Thymus (tissue), 11 donors: Measurements from ENCODE around the gene CCAR1. TPM values are rescaled to one million over a fixed set of nuclear protein-coding genes. Genes with fewer than 3 reads are reported as not detected.
"Not testable (repeated sequence)": the region's sequence is repeated elsewhere in the genome, so short reads cannot be mapped to it uniquely, and the experiment has no call there.

Experiments used
- DNase-seq, 9 donors: peaks; one replicate each; pipeline ENCODE4 v3.0.0-alpha.2; 2013; ENCODE audit warnings: low spot score in 9 of 9, low read depth in 6 of 9, missing footprints in 1 of 9
- H3K27ac ChIP-seq, 2 donors: one replicate each; pipeline ENCODE4 v1.5.1; 2013; ENCODE audit warnings: control low read depth in 1 of 2, low read depth in 1 of 2, low read length in 1 of 2, mild to moderate bottlenecking in 1 of 2, moderate library complexity in 1 of 2
- H3K27me3 ChIP-seq, 2 donors: one replicate each; pipeline ENCODE4 v1.5.1; 2013; ENCODE audit warnings: low read length in 1 of 2; ENCODE audit not compliant: control insufficient read depth in 2 of 2, insufficient read depth in 1 of 2
- H3K36me3 ChIP-seq, 2 donors: one replicate each; pipeline ENCODE4 v1.5.1; 2013; ENCODE audit warnings: low read length in 1 of 2, mild to moderate bottlenecking in 1 of 2, moderate library complexity in 1 of 2; ENCODE audit not compliant: control insufficient read depth in 2 of 2, insufficient read depth in 2 of 2
- H3K4me1 ChIP-seq, 2 donors: one replicate each; pipeline ENCODE4 v1.5.1; 2013; ENCODE audit warnings: low read length in 2 of 2; ENCODE audit not compliant: control insufficient read depth in 2 of 2, insufficient read depth in 2 of 2
- H3K4me3 ChIP-seq, 2 donors: one replicate each; pipeline ENCODE4 v1.5.1; 2013; ENCODE audit warnings: low read length in 2 of 2, control low read depth in 1 of 2, mild to moderate bottlenecking in 1 of 2
- H3K9me3 ChIP-seq, 2 donors: one replicate each; pipeline ENCODE4 v1.5.1; 2013; ENCODE audit warnings: low read length in 1 of 2, mild to moderate bottlenecking in 1 of 2; ENCODE audit not compliant: control insufficient read depth in 2 of 2, insufficient read depth in 1 of 2
- WGBS: extraction: QIAGEN DNeasy Blood & Tissue Kit; methylation state at CpG from one replicate; pipeline ENCODE4 v1.1.7; 2013; 5-methylcytosine and 5-hydroxymethylcytosine counted together
- polyA plus RNA-seq: library from polyadenylated mRNA; stranded (reverse); fragments of 200-250 nt; gene quantifications from one replicate; pipeline ENCODE4 v1.2.3, GENCODE V29; 2013
- total RNA-seq: library from RNA; stranded (reverse); fragments of 120-200 nt; gene quantifications from one replicate; pipeline ENCODE4 v1.2.4, GENCODE V29; 2013
- donor health status: healthy.

CCAR1 gene
- total and polyA plus RNA-seq, 2 donors: 68.7 to 118 TPM

DNA sequence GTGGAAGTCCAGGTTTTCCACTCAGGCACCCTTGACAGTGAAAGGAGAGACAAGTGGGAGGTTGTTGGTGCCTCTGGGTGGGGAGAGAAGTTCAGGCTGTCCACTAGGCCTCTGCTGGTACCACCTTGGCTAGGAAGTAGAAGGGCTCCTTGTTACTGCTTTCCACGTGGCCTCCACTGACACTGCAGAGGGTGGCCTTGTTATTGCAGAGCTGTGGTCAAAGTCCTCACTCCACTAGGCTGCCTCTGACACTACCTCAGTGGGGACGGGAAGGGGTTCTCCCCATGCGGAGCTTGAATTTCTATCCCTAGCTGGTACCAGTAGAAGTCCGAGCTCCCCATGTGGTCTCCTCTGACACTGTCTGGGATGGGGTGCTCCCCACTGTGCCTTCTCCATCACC, 91.4 kb downstream of the CCAR1 start:
- WGBS: 91% methylated on average over 4 of the region's 4 CpGs
- DNase-seq: no peak
- H3K27me3 ChIP-seq: no peaks in the 10 kb centered on the region

DNA sequence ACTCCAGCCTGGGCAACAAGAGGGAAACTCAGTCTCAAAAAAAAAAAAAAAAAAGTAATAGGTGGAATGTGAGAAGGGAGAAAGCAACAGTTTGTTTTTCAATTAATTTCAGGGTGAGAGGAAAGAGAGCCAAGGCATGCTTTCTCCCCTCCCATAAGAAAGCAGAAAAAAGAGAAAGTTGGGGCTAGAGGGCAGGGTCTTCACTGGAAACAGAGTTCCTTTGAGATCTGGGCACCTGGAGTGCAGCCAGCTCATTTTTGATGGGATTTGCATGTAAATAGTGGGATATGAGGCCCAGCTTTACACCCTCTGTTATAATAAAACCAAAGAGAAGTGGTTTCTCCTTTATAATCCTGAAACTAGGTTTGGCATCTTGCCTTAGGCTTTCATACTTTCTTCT, 92.5 kb downstream of the CCAR1 start:
- Histone ChIP-seq H3K36me3 (no peaks in the 10 kb centered on the region), H3K4me1 (no peaks in the 10 kb centered on the region), H3K27ac (no peak overlapping the region), H3K9me3 (no peaks in the 10 kb centered on the region), H3K4me3 (no peak overlapping the region), H3K27me3 (no peaks in the 10 kb centered on the region)
- DNase-seq: no peak

More for the DNA sequence above, 91.4 kb downstream of the CCAR1 start:
- no peaks in the 10 kb centered on the region for H3K36me3 ChIP-seq
- no peak overlapping the region for H3K27ac ChIP-seq
- H3K4me3 ChIP-seq: no peak overlapping the region
- no peaks in the 10 kb centered on the region for H3K9me3 ChIP-seq
- no peaks in the 10 kb centered on the region for H3K4me1 ChIP-seq

DNA sequence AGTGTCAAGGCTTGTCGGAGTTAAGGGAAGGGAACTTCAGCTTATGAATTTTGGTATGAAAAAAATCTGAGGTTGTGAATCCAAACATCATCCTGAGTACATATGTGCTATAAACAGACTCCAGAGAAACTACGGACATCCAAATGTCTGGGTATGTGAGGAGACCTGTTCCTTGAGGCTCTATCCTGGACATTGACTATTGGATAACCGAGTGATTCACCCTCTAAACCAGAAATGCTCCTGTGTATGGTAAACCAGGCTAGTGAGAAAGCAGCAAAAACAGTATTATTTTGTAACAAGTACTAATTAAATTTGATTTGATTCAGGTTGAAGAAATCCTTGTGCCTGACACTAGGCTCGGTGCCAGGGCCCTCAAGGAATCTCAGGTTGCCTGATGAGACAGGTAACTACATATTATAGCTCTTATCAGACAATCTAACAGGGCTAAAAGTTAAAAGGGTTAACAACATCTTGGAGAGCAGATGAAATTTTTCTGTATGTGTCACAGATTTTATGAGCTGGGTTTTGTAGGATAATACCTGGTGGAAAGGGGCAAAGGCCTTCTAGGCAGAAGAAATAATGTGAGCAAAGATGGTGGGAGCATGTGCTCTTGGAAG, 95.9 kb downstream of the CCAR1 start:
- H3K4me1 ChIP-seq: no peaks in the 10 kb centered on the region
- no peak overlapping the region for H3K4me3 ChIP-seq
- no peaks in the 10 kb centered on the region for H3K36me3 ChIP-seq
- no peaks in the 10 kb centered on the region for H3K27me3 ChIP-seq
- H3K9me3 ChIP-seq: no peaks in the 10 kb centered on the region
- WGBS: 83% methylated on average over 4 of the region's 4 CpGs
- no peak overlapping the region for H3K27ac ChIP-seq
- DNase-seq: no peak

DNA sequence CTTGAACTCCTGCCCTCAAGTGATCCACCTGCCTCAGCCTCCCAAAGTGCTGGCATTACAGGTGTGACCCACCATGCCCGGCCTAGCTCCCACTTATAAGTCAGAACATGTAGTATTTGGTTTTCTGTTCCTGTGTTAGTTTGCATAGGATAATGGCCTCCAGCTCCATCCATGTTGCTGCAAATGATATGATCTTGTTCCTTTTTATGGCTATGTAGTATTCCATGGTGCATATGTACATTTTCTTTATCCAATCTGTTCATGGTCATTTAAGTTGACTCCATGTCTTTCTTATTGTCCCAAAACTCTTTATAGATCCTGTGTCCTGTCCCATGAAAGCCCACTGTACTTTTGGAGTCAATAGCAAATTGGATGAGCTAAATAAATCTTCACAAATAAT, 99.3 kb downstream of the CCAR1 start:
- 100% methylated on average over 1 of the region's 1 CpG for WGBS
- H3K4me3 ChIP-seq, H3K27ac ChIP-seq, H3K4me1 ChIP-seq, H3K27me3 ChIP-seq, H3K36me3 ChIP-seq, DNase-seq, H3K9me3 ChIP-seq: not testable (repeated sequence)

DNA sequence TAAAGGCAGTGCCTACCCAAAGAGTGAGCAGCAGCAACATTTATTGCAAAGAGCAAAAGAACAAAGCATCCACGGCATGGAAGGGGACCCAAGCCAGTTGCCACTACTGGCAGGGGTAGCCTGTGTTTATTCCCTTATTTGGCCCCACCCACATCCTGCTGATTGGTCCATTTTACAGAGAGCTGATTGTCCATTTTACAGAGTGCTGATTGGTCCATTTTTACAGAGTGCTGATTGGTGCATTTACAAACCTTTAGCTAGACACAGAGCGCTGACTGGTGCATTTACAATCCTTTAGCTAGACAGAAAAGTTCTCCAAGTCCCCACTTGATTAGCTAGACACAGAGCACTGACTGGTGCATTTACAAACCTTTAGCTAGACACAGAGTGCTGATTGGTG, 101.6 kb downstream of the CCAR1 start:
- not testable (repeated sequence) for H3K27me3 ChIP-seq, DNase-seq, H3K4me3 ChIP-seq, H3K27ac ChIP-seq, H3K9me3 ChIP-seq, H3K4me1 ChIP-seq, H3K36me3 ChIP-seq
- WGBS: 97% methylated on average over 2 of the region's 2 CpGs

DNA sequence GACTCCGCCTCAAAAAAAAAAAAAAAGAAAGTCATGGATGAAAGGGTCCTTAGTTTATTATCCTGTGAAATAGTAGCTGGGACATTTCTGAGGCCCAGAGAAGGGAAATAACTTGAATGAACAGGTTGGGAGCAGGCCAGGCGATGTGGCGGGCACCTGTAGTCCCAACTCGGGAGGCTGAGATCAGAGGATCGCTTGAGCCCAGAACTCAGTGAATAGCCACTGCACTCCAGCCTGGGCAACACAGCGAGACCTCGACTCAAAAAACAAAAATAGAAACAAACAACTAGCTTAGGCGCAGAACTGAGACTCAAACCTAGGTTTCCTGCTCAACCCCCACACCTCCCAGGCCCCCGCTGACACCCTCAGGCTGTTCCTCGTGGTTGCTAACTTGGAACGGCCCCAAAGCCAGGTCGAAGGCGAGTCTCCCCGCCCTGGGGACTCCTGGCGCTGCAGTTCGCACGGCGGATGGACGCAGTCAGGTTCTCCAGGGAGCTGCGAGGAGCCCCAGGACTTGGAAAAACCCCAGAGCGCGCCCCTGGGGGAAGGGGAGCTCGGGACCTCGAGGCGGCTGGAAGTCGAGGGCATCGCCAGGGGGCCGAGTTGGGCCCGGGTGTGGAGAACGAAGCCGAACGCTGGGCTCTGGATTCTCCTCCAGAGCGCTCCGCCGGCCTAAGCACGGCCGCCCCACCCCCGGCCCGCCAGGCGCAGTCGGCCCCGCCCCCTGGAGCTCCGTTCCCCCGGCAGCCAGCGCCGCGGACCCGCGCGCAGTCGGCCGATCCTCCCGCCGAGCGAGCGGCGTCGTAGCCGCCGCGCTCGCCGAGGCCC, 105.9 kb downstream of the CCAR1 start, which contains the start of gene STOX1:
Gene STOX1 (plus strand): TSS at position 768 of the 828 bp plus-strand sequence. CDS start 93 bp downstream, outside the sequence.
- Histone ChIP-seq H3K9me3 (no peaks in the 10 kb centered on the region), H3K36me3 (no peaks in the 10 kb centered on the region), H3K4me3 (peak within 1 kb of the TSS; percentile 56 to 69), H3K4me1 (peaks cover 12 to 32% of the 10 kb centered on the region in 2 donors), H3K27me3 (no peaks in the 10 kb centered on the region), H3K27ac (peak within 1 kb of the TSS; percentile 71 to 76)
- peak in 8 of 9 donors; percentile 25 to 83 (median 64) for DNase-seq
- WGBS: 6% methylated on average over 63 of the region's 63 CpGs

DNA sequence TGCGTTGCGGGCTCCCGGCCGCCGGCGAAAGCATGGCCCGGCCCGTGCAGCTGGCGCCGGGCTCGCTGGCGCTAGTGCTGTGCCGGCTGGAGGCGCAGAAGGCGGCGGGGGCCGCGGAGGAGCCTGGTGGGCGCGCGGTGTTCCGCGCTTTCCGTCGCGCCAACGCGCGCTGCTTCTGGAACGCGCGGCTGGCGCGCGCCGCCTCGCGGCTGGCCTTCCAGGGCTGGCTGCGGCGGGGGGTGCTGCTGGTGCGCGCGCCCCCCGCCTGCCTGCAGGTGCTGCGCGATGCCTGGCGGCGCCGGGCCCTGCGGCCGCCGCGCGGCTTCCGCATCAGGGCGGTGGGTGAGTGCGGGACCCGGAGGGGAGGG, 106.5 kb downstream of the CCAR1 start:
- peak overlapping the region in 1 of 2 donors; percentile 71 for H3K27ac ChIP-seq
- not testable (repeated sequence) for H3K27me3 ChIP-seq, DNase-seq, H3K9me3 ChIP-seq, H3K36me3 ChIP-seq
- peak overlapping the region in 1 of 2 donors; percentile 56 for H3K4me3 ChIP-seq
- 0% methylated on average over 17 of the region's 58 CpGs for WGBS
- peaks cover 12 to 32% of the 10 kb centered on the region in 2 donors for H3K4me1 ChIP-seq

DNA sequence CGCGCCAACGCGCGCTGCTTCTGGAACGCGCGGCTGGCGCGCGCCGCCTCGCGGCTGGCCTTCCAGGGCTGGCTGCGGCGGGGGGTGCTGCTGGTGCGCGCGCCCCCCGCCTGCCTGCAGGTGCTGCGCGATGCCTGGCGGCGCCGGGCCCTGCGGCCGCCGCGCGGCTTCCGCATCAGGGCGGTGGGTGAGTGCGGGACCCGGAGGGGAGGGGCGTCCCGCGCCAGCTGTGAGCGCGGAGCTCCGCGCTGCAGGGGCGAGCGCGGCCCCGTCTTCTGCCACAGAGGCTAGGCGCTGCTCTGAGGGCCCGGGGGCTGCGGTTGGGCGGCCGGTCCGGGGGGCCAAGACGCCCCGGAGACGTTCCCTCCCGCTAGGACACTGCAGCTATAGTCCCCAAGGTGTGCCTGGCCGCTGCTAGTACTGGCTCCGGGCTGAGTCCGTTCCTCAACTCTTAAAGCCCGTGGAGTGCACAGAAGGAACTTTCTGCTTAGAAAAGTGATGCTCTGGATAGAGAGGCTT, 107.1 kb downstream of the CCAR1 start:
- under 1% methylated on average over 34 of the region's 59 CpGs for WGBS
- peak overlapping the region in 1 of 2 donors; percentile 44 for H3K27ac ChIP-seq
- H3K4me3 ChIP-seq: peak overlapping the region; percentile 40 to 43
- not testable (repeated sequence) for H3K9me3 ChIP-seq, H3K27me3 ChIP-seq, H3K36me3 ChIP-seq
- DNase-seq: peak in 7 of 9 donors; percentile 27 to 69 (median 45)
- H3K4me1 ChIP-seq: peaks cover 12 to 32% of the 10 kb centered on the region in 2 donors

DNA sequence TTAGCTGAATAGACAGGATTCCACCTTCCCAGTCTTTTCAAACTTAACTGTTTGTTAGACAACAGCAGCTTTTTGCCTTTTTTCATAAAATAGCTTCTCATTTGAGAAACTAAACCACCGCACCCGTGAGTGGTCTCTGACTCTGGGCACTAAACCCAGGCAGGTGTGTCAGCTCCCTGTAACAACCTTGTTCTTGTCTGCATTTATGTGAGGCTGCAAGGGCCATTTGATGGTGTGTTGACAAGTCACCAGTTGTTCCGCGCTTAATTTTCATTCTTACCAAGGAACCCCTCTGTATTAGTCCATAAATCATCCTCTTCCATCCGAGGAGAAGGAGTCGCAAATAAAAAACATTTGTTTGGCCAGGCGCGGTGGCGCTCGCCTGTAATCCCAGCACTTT, 107.8 kb downstream of the CCAR1 start:
- no peaks in the 10 kb centered on the region for H3K36me3 ChIP-seq
- no peak overlapping the region for H3K27ac ChIP-seq
- H3K9me3 ChIP-seq: no peaks in the 10 kb centered on the region
- peak in 1 of 9 donors; percentile 21 for DNase-seq
- 93% methylated on average over 10 of the region's 10 CpGs for WGBS
- H3K4me3 ChIP-seq: peak overlapping the region in 1 of 2 donors; percentile 40
- no peaks in the 10 kb centered on the region for H3K27me3 ChIP-seq
- H3K4me1 ChIP-seq: peaks cover 12 to 32% of the 10 kb centered on the region in 2 donors
